Kidney epithelial cell (primary cell): Measurements from ENCODE around the gene KRTAP10-2. TPM values are rescaled to one million over a fixed set of nuclear protein-coding genes. Genes with fewer than 3 reads are reported as not detected.

Experiments used
- DNase-seq: peaks from one replicate; pipeline ENCODE4 v3.0.0-alpha.2; 2010; ENCODE audit warnings: low read depth
- H3K27me3 ChIP-seq: 2 replicates; pipeline ENCODE4 v1.6.0; 2011; ENCODE audit warnings: low read length; ENCODE audit not compliant: control insufficient read depth, insufficient read depth
- H3K36me3 ChIP-seq: 2 replicates; pipeline ENCODE4 v1.5.1; 2011; ENCODE audit warnings: low read length; ENCODE audit not compliant: control insufficient read depth, insufficient read depth
- H3K4me3 ChIP-seq: 2 replicates; pipeline ENCODE4 v1.5.1; 2011; ENCODE audit warnings: low read depth, mild to moderate bottlenecking, control low read depth, low read length
- CTCF ChIP-seq: IDR thresholded peaks from 2 replicates; pipeline ENCODE4 v1.5.1; 2011; ENCODE audit warnings: mild to moderate bottlenecking, moderate library complexity, low read length, control low read depth, inconsistent platforms; ENCODE audit not compliant: insufficient read depth, poor library complexity, severe bottlenecking
- total RNA-seq: library from RNA; depleted of rRNA; stranded (reverse); fragments of >200 nt; gene quantifications from 2 replicates; pipeline ENCODE4 v1.2.3, GENCODE V29; 2015

Gene KRTAP10-2
- total RNA-seq, 1 donor from 2014 or later: not detected

- no peaks in the 10 kb centered on the region for H3K36me3 ChIP-seq
- H3K27me3 ChIP-seq: peaks cover 2% of the 10 kb centered on the region
- no peak overlapping the region for H3K4me3 ChIP-seq
- no peak for TF ChIP-seq CTCF
- no peak for DNase-seq
Observed at GRCh38 chr21:44516342-44516741, 35.0 kb downstream of the KRTAP10-2 start.

- no peak for TF ChIP-seq CTCF
- Histone ChIP-seq H3K27me3 (peaks cover 2% of the 10 kb centered on the region), H3K36me3 (no peaks in the 10 kb centered on the region)
Observed at GRCh38 chr21:44515359-44516165, 35.7 kb downstream of the KRTAP10-2 start.

GRCh38 chr21:44514746-44515358 is 36.5 kb downstream of the KRTAP10-2 start:
- no peaks in the 10 kb centered on the region for H3K36me3 ChIP-seq
- no peak for TF ChIP-seq CTCF
- H3K27me3 ChIP-seq: peaks cover 8% of the 10 kb centered on the region
- H3K4me3 ChIP-seq: no peak overlapping the region
- DNase-seq: no peak

More at GRCh38 chr21:44515359-44516165, 35.7 kb downstream of the KRTAP10-2 start:
- no peak for DNase-seq
- H3K4me3 ChIP-seq: no peak overlapping the region

- Histone ChIP-seq H3K4me3 (no peak overlapping the region), H3K27me3 (peaks cover 10% of the 10 kb centered on the region), H3K36me3 (no peaks in the 10 kb centered on the region)
- no peak for DNase-seq
- no peak for TF ChIP-seq CTCF
Observed at GRCh38 chr21:44514218-44514520, 37.1 kb downstream of the KRTAP10-2 start.

GRCh38 chr21:44513389-44514217 is 37.7 kb downstream of the KRTAP10-2 start:
- DNase-seq: no peak
- Histone ChIP-seq H3K36me3 (no peaks in the 10 kb centered on the region), H3K4me3 (no peak overlapping the region), H3K27me3 (peaks cover 13% of the 10 kb centered on the region)
- no peak for TF ChIP-seq CTCF
